ENCODE results near the gene NCAPG2. TPM values are rescaled to one million over a fixed set of nuclear protein-coding genes. Genes with fewer than 3 reads are reported as not detected.

NCAPG2 gene
- total and polyA plus RNA-seq, 2 donors from 2014 or later = 1.3 to 6.3 TPM

- Histone ChIP-seq H3K4me3 (ENCODE audit: low read length in 3 of 3) (no peak overlapping the region), H3K36me3 (ENCODE audit: control insufficient read depth in 2 of 3, insufficient read depth in 3 of 3, low read length in 3 of 3) (peaks cover 0 to 2% (median 0%) of the 10 kb centered on the region in 3 donors), H3K27me3 (ENCODE audit: control insufficient read depth, insufficient read depth, low read length) (no peaks in the 10 kb centered on the region), H3K9me3 (ENCODE audit: control insufficient read depth in 2 of 3, insufficient read depth in 1 of 3, low read length in 3 of 3) (no peaks in the 10 kb centered on the region), H3K9ac (ENCODE audit: low read length in 3 of 3) (no peak overlapping the region), H3K27ac (ENCODE audit: low read depth in 2 of 2, low read length in 2 of 2) (no peak overlapping the region), H3K4me1 (ENCODE audit: control insufficient read depth in 2 of 3, insufficient read depth in 2 of 3, low read depth in 1 of 3, low read length in 3 of 3) (no peaks in the 10 kb centered on the region)
- no peak for TF ChIP-seq CTCF (IDR thresholded peaks at IDR 0.05; ENCODE audit: borderline replicate concordance, extremely low read depth, insufficient read depth)
- intact Hi-C loops (cut with DNase I) = no loop called here
- FAIRE-seq (no peak), DNase-seq (no peak)
Measured at GRCh38 chr7:158726277-158726807, 21.7 kb upstream of the NCAPG2 start.

- Histone ChIP-seq H3K4me1 (ENCODE audit: control insufficient read depth in 2 of 3, insufficient read depth in 2 of 3, low read depth in 1 of 3, low read length in 3 of 3) (no peaks in the 10 kb centered on the region), H3K9me3 (ENCODE audit: control insufficient read depth in 2 of 3, insufficient read depth in 1 of 3, low read length in 3 of 3) (no peaks in the 10 kb centered on the region), H3K27me3 (ENCODE audit: control insufficient read depth, insufficient read depth, low read length) (no peaks in the 10 kb centered on the region), H3K36me3 (ENCODE audit: control insufficient read depth in 2 of 3, insufficient read depth in 3 of 3, low read length in 3 of 3) (peaks cover 0 to under 1% (median 0%) of the 10 kb centered on the region in 3 donors), H3K9ac (ENCODE audit: low read length in 3 of 3) (no peak overlapping the region), H3K4me3 (ENCODE audit: low read length in 3 of 3) (no peak overlapping the region), H3K27ac (ENCODE audit: low read depth in 2 of 2, low read length in 2 of 2) (no peak overlapping the region)
- FAIRE-seq (no peak), DNase-seq (no peak)
- TF ChIP-seq CTCF (IDR thresholded peaks at IDR 0.05; ENCODE audit: borderline replicate concordance, extremely low read depth, insufficient read depth) = no peak
- intact Hi-C loops (cut with DNase I) = no loop called here
Measured at GRCh38 chr7:158725506-158725800, 20.8 kb upstream of the NCAPG2 start.

DNA sequence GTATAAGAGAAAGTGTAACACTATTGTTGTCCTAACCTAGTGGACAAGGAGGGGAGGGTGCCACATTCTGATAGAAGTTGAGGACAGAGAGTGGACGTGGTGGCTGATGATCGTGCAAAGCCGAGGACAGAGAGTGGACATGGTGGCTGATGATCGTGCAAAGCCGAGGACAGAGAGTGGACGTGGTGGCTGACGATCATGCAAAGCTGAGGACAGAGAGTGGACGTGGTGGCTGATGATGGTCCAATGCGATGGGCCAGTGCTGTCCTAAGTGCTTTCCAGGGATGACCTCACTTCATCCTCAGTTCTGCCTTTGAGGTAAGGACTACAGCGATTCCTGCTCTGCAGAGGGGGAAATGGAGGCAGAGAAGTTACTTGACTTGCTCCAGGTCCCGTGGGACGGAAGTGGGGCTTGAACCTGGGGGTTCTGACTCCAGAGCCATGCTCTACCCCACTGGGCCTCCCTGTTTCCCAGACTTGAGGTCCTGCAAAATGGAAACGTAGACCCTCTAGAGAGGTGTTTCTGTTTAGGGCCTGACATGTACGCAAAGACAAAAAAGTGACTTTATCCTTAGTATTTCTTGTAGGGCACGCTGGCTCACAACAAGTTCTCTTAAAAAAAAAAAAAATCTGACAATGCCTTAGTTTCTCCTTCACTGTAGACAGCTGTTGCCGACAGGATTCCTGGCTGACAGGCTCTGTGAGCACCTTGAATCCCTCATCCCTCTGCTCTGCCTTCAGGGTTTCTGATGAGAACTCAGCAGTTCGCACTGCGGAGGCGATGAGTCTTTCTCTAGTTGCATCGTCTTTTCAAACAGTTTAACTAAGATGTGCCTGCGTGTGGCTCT lies 20.3 kb upstream of the NCAPG2 start:
- Histone ChIP-seq H3K9ac (ENCODE audit: low read length in 3 of 3) (no peak overlapping the region), H3K4me3 (ENCODE audit: low read length in 3 of 3) (no peak overlapping the region), H3K27ac (ENCODE audit: low read depth in 2 of 2, low read length in 2 of 2) (no peak overlapping the region), H3K9me3 (ENCODE audit: control insufficient read depth in 2 of 3, insufficient read depth in 1 of 3, low read length in 3 of 3) (no peaks in the 10 kb centered on the region), H3K27me3 (ENCODE audit: control insufficient read depth, insufficient read depth, low read length) (no peaks in the 10 kb centered on the region), H3K36me3 (ENCODE audit: control insufficient read depth in 2 of 3, insufficient read depth in 3 of 3, low read length in 3 of 3) (no peaks in the 10 kb centered on the region), H3K4me1 (ENCODE audit: control insufficient read depth in 2 of 3, insufficient read depth in 2 of 3, low read depth in 1 of 3, low read length in 3 of 3) (no peaks in the 10 kb centered on the region)
- FAIRE-seq = no peak
- no peak for DNase-seq
- no peak for TF ChIP-seq CTCF (IDR thresholded peaks at IDR 0.05; ENCODE audit: borderline replicate concordance, extremely low read depth, insufficient read depth)
- intact Hi-C loops (cut with DNase I) = no loop called here
